ENCODE data around the gene SOD2.
"Not testable (repeated sequence)": the region's sequence is repeated elsewhere in the genome, so short reads cannot be mapped to it uniquely, and the experiment has no call there.

Gene SOD2

DNA sequence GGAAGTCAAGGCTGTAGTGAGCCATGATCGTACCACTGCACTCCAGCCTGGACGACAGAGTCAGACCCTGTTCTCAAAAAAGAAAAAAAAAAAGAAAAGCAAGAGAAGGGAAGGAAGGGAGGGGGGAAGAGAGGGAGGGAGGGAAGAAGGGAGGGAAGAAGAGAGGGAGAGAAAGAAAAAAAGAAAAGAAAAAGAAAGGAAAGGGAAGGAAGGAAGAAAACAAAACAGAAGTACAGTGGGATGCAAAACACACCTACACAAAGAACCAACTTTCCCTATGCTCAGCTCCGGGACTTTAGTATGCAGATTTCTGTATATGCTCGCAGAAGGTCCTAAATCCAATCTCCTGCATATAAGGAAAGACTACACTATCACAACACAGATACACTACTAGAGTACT lies 31.7 kb upstream of the SOD2 start:
- DNase-seq (ENCODE audit: low read depth, low spot score), result no peak
- H3K4me3 ChIP-seq (ENCODE audit: low read depth, low read length), result no peak overlapping the region
- ChIA-PET CTCF (interaction anchor here (1.1 to 2.7 kb wide), 2 partner anchors 8 to 30 kb away, joined by 3 to 9 read pairs; no protein-coding TSS in a partner anchor), POLR2A (interaction anchor here (0.7 kb wide), 1 partner anchor 36 kb away, joined by 3 read pairs; no protein-coding TSS in a partner anchor)
- TF ChIP-seq, protein P1, sequence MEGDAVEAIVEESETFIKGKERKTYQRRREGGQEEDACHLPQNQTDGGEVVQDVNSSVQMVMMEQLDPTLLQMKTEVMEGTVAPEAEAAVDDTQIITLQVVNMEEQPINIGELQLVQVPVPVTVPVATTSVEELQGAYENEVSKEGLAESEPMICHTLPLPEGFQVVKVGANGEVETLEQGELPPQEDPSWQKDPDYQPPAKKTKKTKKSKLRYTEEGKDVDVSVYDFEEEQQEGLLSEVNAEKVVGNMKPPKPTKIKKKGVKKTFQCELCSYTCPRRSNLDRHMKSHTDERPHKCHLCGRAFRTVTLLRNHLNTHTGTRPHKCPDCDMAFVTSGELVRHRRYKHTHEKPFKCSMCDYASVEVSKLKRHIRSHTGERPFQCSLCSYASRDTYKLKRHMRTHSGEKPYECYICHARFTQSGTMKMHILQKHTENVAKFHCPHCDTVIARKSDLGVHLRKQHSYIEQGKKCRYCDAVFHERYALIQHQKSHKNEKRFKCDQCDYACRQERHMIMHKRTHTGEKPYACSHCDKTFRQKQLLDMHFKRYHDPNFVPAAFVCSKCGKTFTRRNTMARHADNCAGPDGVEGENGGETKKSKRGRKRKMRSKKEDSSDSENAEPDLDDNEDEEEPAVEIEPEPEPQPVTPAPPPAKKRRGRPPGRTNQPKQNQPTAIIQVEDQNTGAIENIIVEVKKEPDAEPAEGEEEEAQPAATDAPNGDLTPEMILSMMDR (IDR thresholded peaks at IDR 0.05; ENCODE audit: insufficient read depth, low read length, missing control alignments), result no peak

DNA sequence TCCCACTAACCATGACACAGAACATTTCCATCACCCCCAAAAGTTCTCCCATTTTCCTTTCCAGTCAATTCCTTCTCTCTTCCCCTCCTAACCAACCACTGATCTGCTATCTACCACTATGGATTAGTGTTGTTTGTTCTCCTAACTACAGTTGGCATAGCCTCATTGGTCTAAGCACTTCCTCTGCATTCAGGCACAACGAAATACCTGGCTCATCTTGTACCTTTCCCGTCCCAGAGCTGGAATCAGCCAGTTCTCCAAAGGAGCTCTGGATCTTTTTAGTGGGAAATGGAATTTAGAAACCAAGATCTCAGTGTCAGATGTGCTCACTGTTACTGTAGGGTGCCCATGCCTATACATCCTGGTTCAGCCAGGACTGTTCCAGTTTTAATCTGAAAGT lies 30.2 kb upstream of the SOD2 start:
- ChIA-PET CTCF (no interaction called here), POLR2A (interaction anchor here (1.2 kb wide), 1 partner anchor 30 kb away, joined by 3 read pairs; the partner anchor contains the start of gene SOD2)
- TF ChIP-seq, protein P1 (IDR thresholded peaks at IDR 0.05; ENCODE audit: insufficient read depth, low read length, missing control alignments), result no peak
- DNase-seq (ENCODE audit: low read depth, low spot score), result no peak
- no peak overlapping the region for H3K4me3 ChIP-seq (ENCODE audit: low read depth, low read length)

DNA sequence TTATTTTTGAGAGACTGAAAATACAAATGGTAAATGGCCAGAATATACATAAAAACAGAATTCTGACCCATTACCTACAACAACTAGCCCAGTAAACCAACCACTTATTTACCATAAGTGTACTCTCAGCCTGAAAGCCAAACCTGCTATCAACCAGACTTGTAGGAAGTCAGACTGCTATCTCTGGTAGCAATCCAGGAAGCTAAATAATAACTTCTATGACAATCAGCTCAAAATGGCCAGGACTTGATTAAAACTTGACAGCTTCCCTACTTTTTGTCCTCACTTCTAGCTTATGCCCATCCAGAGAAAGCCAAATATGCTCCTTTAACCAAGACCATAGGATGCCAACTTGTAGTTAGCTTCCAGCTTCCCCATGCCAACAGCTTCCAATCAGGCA lies 29.6 kb upstream of the SOD2 start:
- no peak overlapping the region for H3K4me3 ChIP-seq (ENCODE audit: low read depth, low read length)
- ChIA-PET POLR2A (interaction anchor here (1.2 kb wide), 1 partner anchor 29 kb away, joined by 3 read pairs; the partner anchor contains the start of gene SOD2), CTCF (no interaction called here)
- DNase-seq (ENCODE audit: low read depth, low spot score), result no peak
- TF ChIP-seq, protein P1 (IDR thresholded peaks at IDR 0.05; ENCODE audit: insufficient read depth, low read length, missing control alignments), result no peak

GRCh38 chr6:159721981-159722380 lies 28.9 kb upstream of the SOD2 start:
- POLR2A ChIA-PET; H3K4me3 ChIP-seq (ENCODE audit: low read depth, low read length); DNase-seq (ENCODE audit: low read depth, low spot score): not testable (repeated sequence)
- CTCF ChIA-PET, result interaction anchor here (1.1 to 1.6 kb wide), 2 partner anchors 20 to 141 kb away, joined by 3 to 4 read pairs; no protein-coding TSS in a partner anchor

DNA sequence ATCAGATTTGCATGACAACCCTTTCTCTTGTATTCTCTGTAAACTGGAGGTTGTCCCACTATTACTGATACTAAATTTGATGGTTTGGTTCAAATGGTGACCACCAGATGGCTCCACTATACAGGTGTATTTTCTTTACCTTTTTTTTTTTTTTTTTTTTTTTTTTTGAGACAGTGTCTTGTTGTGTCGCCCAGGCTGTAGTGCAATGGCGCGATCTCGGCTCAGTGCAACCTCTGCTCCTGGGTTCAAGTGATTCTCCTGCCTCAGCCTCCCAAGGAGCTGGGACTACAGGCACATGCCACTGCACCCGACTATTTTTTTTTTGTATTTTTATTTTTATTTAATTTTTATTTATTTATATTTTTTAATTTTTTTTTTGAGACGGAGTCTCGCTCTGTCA lies 27.7 kb upstream of the SOD2 start:
- POLR2A ChIA-PET, result interaction anchor here (0.8 kb wide), 1 partner anchor 69 kb away, joined by 3 read pairs; the partner anchor contains the start of gene TCP1
- CTCF ChIA-PET, result interaction anchor here (0.7 to 1.9 kb wide), 19 partner anchors 9 to 735 kb away, joined by 3 to 13 read pairs (median 4); partner anchors contain the start of genes MRPL18 and TCP1
- TF ChIP-seq, protein P1 (IDR thresholded peaks at IDR 0.05; ENCODE audit: insufficient read depth, low read length, missing control alignments), result peak; percentile 18
- no peak for DNase-seq (ENCODE audit: low read depth, low spot score)
- no peak overlapping the region for H3K4me3 ChIP-seq (ENCODE audit: low read depth, low read length)

GRCh38 chr6:159719287-159719686 lies 26.2 kb upstream of the SOD2 start:
- no peak for DNase-seq (ENCODE audit: low read depth, low spot score)
- TF ChIP-seq, protein P1 (IDR thresholded peaks at IDR 0.05; ENCODE audit: insufficient read depth, low read length, missing control alignments), result no peak
- ChIA-PET POLR2A (no interaction called here), CTCF (interaction anchor here (0.9 to 2.8 kb wide), 8 partner anchors 10 to 255 kb away, joined by 4 to 14 read pairs (median 6); partner anchors contain the start of gene SOD2)
- no peak overlapping the region for H3K4me3 ChIP-seq (ENCODE audit: low read depth, low read length)

DNA sequence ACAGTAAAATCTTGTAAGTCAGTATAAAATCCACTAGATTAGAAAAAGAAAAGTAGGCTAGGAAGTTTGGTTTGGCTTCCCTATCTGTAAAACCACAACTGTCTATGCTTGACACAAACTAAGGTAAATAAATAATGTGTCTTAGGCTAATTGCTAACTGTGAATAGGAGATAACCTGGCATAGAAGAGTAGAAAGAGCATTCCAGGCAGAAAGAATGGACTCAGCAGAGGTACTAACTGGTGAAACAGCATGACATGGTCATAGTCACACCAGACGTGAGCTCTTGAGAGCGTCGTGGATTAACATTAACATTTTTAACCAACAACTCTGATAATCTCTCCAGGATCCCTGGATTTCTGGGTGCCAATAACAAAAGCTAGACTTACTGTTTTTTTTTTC lies 25.6 kb upstream of the SOD2 start:
- no peak overlapping the region for H3K4me3 ChIP-seq (ENCODE audit: low read depth, low read length)
- no peak for DNase-seq (ENCODE audit: low read depth, low spot score)
- POLR2A ChIA-PET, result interaction anchor here (1.0 kb wide), 1 partner anchor 16 kb away, joined by 3 read pairs; no protein-coding TSS in a partner anchor
- CTCF ChIA-PET, result interaction anchor here (0.9 to 2.8 kb wide), 4 partner anchors 19 to 255 kb away, joined by 3 to 14 read pairs (median 8); partner anchors contain the start of gene SOD2
- TF ChIP-seq, protein P1 (IDR thresholded peaks at IDR 0.05; ENCODE audit: insufficient read depth, low read length, missing control alignments), result no peak
